IPS-11a (cell line): Measurements from ENCODE around the gene AFG1L.

ENCODE experiments used
- H3K4me3 ChIP-seq: one replicate; pipeline ENCODE4 v1.5.1; 2013; ENCODE audit warnings: low read depth, low read length, control low read depth

AFG1L gene

DNA sequence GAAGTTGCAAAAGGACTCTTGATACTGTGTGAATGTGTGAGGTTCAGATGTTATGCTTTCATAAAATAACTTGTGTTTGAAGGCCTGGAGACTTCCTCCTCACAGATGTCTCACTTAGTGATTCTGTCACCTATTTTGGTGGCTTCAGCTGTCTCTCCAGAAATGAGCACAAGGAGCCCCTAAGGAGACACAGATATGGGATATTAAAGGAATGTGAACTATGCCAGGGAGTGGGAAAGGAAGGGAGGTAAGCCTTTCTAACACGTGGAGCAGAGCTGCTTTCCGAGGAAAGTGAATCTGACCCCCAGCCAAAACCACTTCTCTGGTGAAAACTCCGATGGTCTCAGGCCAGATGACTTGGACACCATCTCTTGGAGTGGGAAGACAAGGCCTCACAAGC is 255.4 kb downstream of the AFG1L start:
- no peak overlapping the region for H3K4me3 ChIP-seq

- no peak overlapping the region for H3K4me3 ChIP-seq
Observed at GRCh38 chr6:108555399-108556052, 260.7 kb downstream of the AFG1L start.

DNA sequence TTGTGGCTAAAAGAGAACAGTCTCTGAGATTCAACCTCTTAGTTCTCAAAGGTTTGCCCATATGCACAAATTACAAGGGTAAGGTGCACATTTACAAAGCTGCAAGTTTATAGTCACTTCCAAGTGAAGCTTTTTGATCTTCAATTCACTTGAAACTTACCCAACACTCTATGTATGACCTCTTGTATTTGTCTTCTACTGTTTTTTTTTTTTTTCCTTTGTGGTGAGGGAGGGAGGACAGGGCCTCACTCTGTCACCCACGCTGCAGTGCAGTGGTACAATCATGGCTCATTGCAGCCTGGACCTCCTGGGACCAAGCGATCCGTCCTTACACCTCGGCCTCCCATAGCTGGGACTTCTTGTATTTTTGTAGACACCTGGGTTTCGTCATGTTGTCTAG is 261.4 kb downstream of the AFG1L start:
- no peak overlapping the region for H3K4me3 ChIP-seq

- peak overlapping the region; percentile 86 for H3K4me3 ChIP-seq
Observed at GRCh38 chr6:108556866-108557493, 262.1 kb downstream of the AFG1L start.

DNA sequence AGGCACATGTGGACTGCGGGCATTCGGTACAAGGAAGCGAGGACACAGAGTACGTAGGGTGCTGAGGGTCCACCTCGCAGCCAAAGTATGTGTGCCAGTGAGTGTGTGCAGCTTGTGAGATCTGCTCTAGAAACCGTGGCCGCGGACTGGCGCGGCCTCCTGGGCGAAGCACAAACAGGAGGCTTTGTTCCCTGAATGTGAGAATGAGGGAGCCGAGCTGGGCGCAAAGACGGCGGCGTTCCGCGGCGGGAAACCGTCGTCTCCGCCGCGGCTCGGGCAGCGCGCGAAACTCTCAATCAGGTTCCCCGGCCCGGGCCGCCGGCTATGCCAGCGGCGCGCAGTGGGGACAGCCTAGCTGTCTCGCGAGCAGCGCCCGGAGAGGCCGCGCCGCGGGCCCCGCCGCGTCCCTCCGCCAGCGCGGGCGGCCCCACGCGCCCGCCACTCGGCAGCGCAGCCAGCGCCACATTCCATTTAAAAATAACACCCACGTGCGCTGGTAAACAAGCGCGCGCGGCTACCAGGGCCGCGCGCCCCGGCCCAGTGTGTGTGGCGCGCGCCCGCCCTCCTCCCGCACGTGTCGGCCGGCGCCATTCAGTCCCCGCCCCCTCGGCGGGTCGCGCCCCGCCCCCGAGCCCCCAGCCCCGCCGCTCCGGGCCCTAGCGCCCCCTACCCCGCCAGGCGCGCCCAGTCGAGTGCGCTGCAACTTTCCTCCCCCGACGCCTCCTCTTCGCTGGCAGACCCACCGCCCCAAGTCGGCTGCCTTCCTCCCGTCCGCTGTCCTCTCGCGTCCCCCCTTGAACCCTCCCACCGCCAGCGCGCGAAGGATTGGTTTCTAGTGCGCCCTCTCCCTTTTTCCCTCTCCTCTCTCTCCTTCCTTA is 262.9 kb downstream of the AFG1L start:
- H3K4me3 ChIP-seq = peak overlapping the region; percentile 86

- peak overlapping the region; percentile 86 for H3K4me3 ChIP-seq
Observed at GRCh38 chr6:108558372-108559096, 263.7 kb downstream of the AFG1L start.

DNA sequence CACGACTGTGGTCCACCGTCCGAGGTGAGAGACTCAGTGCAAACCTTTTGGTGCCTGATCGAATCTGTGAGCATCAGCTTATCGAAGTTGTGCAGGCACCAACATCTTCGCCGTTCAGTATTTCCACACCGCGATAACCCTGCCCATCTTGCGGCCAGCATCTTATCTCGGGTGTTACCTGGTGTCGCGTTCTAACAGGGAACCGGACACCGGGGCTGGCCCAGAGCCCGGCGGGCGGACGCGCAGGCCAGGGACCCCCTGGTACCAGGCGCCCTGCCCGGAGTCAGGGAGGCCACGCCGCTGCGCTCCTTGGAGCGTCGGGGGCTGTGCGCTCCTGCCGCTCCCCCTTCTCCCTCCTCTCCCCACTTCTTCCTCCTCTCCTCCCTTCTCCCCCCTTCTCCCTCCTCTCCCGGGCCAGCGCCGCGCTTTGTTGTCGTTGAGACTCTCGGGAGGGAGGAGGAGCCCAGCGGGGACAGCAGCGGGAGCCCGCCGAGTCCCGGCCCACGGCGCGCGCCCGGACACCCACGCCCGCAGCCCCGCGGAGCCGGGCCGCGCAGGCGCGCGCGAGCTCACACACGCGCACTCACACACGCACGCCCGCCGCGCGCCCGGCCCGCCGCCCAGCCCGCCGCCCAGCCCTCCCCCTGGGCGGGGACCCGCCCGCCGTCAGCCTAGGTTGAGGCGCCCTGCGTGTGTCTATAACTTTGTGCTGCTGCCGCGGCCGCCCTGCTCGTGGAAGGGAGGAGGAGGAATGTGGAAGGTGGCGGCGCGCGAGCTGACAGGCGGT is 264.4 kb downstream of the AFG1L start:
- peak overlapping the region; percentile 86 for H3K4me3 ChIP-seq

DNA sequence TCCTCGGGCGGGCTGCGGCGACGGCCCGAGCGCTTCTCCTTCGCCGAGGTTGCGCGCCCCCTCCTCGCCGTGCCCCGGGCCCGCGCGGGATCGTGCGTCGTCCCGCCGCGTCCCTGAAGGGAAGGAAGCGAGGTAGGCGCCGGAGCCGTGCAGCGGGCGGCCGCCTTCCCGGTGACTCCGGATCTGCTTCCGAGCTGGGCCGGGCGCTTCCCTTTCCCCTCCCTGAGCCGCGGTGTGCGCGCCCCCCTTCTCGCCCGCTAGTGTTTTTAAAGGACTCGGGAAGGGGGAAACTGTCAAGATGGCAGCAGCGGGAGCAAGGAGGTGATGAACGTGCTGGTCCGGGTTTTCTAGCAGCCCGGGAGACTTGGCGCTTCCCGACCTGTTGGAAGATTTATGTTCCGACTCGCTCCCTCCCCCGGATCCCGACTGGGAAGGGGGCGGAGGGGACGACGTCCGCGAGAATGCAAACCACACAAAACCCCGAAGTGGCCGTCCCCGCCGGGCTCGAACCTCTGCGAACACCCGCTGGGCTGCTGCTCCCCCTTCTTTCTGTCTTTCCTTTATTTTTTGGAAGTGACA is 265.1 kb downstream of the AFG1L start:
- peak overlapping the region; percentile 73 for H3K4me3 ChIP-seq

GRCh38 chr6:108560463-108561308 is 265.8 kb downstream of the AFG1L start, which contains the start of gene FOXO3:
Gene FOXO3 (plus strand): TSS chr6:108560917. CDS start chr6:108561209, 292 bp downstream.
- H3K4me3 ChIP-seq = peak within 1 kb of the TSS; percentile 83

DNA sequence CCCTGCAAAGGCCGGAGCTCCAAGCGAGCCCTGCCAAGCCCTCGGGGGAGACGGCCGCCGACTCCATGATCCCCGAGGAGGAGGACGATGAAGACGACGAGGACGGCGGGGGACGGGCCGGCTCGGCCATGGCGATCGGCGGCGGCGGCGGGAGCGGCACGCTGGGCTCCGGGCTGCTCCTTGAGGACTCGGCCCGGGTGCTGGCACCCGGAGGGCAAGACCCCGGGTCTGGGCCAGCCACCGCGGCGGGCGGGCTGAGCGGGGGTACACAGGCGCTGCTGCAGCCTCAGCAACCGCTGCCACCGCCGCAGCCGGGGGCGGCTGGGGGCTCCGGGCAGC is 266.4 kb downstream of the AFG1L start:
- H3K4me3 ChIP-seq = peak overlapping the region; percentile 83

GRCh38 chr6:108561742-108562502 is 267.1 kb downstream of the AFG1L start:
- H3K4me3 ChIP-seq = peak overlapping the region; percentile 83

- peak overlapping the region; percentile 83 for H3K4me3 ChIP-seq
Observed at GRCh38 chr6:108562503-108562993, 267.7 kb downstream of the AFG1L start.

DNA sequence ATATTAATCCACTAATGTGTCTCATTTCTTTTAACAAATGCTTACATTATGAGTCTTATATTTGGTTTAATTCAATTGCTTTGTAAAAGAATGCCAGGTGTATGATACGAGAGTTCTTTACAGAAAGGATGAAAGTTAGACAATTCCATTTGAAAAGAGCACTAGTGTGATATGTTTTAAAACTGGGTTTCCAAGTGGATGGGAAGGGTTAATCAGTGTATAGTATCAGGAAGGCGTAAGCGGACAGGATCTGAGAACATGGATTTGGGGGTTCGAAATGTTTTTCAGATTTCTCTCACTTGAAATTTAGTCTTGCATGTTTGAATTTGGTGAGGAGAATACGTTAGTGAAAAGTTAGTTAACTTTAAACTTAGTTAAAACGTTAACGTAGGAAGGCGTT is 268.4 kb downstream of the AFG1L start:
- H3K4me3 ChIP-seq = peak overlapping the region; percentile 83

- H3K4me3 ChIP-seq = no peak overlapping the region
Observed at GRCh38 chr6:108564178-108564577, 269.3 kb downstream of the AFG1L start.

GRCh38 chr6:108565091-108565766 is 270.4 kb downstream of the AFG1L start:
- no peak overlapping the region for H3K4me3 ChIP-seq

- no peak overlapping the region for H3K4me3 ChIP-seq
Observed at GRCh38 chr6:108565893-108566292, 271.0 kb downstream of the AFG1L start.

DNA sequence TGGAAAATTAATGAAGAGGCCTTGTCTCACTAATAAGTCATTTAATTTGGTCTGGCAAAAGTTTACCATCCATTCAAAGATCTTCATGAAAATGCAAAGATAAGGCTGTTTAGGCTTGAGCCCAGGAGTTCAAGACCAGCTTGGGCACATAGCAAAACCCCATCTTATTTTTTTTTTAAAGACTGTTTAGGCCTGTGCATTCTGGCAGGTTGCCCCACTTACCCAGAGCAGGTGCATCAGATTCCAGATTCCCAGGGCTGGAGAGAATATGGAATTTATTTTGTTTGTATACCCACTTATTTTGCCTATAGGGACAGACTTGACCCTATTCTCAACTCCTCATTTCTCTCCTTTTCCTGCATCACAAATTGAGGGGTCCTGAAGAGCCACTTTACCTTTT is 271.6 kb downstream of the AFG1L start:
- no peak overlapping the region for H3K4me3 ChIP-seq

DNA sequence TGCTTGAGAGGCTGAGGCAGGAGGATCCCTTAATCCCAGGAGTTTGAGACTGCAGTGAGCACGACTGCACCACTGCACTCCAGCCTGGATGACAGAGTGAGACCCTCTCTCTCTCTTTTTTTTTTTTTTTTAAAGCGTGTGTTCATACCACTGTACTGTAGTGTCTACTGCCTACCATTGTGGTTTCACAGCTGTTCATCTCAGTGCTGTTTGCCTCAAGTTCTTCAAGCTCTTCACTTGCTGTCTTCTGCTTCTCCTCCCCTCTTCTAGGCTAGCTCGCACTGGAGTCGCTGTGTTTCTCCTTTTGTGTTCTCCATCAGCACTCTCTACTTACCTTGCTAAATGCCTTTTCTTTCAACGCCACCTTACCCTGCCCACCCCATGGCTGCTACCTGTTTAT is 273.2 kb downstream of the AFG1L start:
- H3K4me3 ChIP-seq = no peak overlapping the region
